GM12874 (cell line): ENCODE data around the gene CLEC18B.

Source experiments
- CTCF ChIP-seq: IDR thresholded peaks from 2 replicates; pipeline ENCODE4 v1.5.1; 2011; ENCODE audit warnings: low read depth, mild to moderate bottlenecking, control low read depth, low read length, moderate library complexity; ENCODE audit not compliant: insufficient read depth

Gene CLEC18B

GRCh38 chr16:74450967-74451760 lies 29.9 kb upstream of the CLEC18B start:
- no peak for TF ChIP-seq CTCF

- TF ChIP-seq CTCF: no peak
Measured at GRCh38 chr16:74450236-74450635, 29.0 kb upstream of the CLEC18B start.

GRCh38 chr16:74449470-74449869 lies 28.2 kb upstream of the CLEC18B start:
- TF ChIP-seq CTCF: no peak

- TF ChIP-seq CTCF: no peak
Measured at GRCh38 chr16:74448990-74449389, 27.7 kb upstream of the CLEC18B start.

GRCh38 chr16:74447578-74447977 lies 26.3 kb upstream of the CLEC18B start:
- TF ChIP-seq CTCF: no peak

- no peak for TF ChIP-seq CTCF
Measured at GRCh38 chr16:74446866-74447265, 25.6 kb upstream of the CLEC18B start.

GRCh38 chr16:74439685-74440084 lies 18.4 kb upstream of the CLEC18B start:
- TF ChIP-seq CTCF: no peak
